ENCODE results near the gene PALD1.

Gene PALD1

GRCh38 chr10:70557086-70557845, 78.7 kb downstream of the PALD1 start:
- no peak for DNase-seq (ENCODE audit: low spot score)

DNA sequence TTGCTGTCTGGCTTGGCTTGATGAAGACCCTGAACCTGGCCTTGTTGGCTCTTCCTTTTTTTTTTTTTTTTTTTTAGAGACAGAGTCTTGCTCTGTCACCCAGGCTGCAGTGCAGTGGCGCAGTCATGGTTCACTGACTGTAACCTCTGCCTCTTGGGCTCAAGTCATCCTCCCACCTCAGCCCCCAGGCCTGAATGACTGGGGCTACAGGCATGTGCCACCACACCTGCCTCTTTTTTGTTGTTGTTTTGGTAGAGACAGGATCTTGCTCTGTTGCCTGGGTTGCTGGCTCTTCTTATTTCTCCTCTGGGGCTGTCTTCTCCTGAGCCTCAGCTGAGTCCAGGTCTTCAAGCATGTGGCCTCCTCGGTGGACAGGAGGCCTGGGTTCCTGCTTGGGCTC, 79.3 kb downstream of the PALD1 start:
- no peak for DNase-seq (ENCODE audit: low spot score)

DNA sequence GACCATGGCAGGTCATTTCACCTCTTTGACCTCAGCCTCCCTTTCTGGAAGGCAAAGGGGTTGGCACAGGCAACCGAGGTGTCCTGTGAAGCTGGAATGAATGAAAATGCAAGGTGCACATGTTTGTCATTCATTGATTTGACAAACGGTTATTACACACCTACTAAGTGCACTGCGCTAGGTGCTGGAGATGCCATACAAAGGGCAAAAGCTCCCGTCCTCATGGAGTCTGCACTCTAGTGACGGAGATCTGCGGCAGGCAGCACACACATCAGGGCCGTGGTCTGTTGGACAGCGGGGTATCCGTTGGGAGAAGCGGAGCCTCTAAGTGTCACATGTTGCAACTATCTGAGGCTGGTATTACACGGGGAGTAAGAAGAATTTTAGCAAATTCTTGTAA, 79.7 kb downstream of the PALD1 start:
- DNase-seq (ENCODE audit: low spot score): no peak

GRCh38 chr10:70558871-70559810, 80.6 kb downstream of the PALD1 start:
- DNase-seq (ENCODE audit: low spot score): no peak

- no peak for DNase-seq (ENCODE audit: low spot score)
These were observed 81.3 kb downstream of the PALD1 start for GRCh38 chr10:70559861-70560260.

DNA sequence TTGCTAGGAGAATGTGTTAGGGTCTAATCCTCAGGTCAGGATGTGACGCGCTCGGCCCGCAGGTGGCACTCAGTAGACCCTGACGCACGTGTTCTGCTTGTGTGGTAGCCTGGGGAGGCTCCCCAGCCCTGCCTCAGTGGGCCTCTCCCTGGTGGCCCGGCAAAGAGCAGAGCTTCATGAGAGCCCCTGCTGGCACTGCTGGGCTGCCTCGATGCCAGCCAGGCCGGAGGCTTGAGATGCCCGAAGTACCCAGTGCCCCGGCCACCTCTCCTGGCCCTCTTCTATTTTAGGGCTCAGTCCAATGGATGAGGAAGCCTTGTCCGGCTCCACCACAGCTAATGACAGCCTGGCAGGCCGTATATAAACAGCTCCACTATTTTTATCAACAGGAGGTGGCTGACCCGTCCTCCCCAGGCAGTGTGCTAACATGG, 82.0 kb downstream of the PALD1 start:
- no peak for DNase-seq (ENCODE audit: low spot score)

- DNase-seq (ENCODE audit: low spot score): peak; percentile 50
These were observed 82.5 kb downstream of the PALD1 start for GRCh38 chr10:70561070-70561469.

GRCh38 chr10:70561558-70561957, 83.0 kb downstream of the PALD1 start:
- no peak for DNase-seq (ENCODE audit: low spot score)

DNA sequence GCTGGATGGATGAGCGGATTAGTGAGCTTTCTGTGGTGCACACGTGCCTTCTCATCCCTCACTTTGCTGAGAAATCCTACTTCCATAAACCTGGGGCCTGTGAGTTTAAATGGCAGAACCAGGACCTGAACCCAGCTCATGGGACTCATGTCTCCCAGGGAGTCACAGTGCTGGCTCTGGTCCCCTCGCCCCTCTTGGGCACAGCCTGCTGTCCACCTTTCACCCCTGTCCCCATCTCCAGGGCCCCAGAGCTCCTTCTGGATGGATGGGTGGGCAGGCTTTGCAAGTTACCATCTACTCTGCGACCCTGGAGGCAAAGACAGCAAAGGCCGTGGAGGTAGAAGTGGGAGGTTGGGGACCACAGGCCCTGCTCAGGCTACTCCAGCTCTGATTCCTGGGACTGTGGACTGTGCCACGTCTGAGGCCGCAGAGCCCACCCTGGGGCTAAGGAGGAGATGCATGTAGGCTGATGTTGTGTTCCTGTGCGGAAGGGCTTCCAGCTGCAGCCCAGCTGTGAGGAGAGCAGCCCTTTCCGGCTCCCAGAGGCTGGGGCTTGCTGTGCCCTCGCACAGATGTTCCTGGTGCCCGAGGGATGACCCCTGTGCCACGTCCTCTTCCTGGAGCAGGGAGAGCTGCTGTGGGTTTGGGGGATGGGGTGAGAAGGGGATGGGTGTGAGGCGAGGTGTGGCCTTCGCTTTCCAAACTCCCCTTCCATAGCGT, 83.6 kb downstream of the PALD1 start:
- DNase-seq (ENCODE audit: low spot score): no peak

GRCh38 chr10:70563230-70563629, 84.7 kb downstream of the PALD1 start:
- DNase-seq (ENCODE audit: low spot score): no peak

DNA sequence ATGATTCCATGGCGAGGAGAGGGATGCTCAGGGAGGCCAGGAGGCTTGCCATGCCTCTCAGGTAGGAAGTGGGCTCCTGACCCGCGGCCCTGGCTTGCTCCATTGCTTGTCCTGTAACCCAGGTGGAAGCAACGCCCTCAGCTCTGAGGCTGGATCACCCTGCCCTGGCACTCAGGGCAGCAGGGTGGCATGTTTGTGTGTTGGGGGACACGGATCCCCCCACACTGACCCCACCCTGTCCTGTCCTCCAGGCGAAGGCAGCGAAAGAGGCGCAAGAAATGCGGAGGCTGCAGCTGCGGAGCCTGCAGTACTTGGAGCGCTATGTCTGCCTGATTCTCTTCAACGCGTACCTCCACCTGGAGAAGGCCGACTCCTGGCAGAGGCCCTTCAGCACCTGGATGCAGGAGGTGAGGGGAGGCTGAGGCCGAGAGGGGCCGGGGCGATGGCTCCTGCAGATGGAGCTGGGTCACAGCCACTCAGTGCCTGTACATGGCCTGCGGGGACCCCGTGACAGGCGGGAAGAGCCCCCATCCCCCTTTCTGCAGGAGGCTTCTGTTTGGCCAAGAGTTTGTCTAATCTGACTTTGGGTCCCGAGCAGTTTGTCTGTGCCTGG, 85.7 kb downstream of the PALD1 start:
- no peak for DNase-seq (ENCODE audit: low spot score)

DNA sequence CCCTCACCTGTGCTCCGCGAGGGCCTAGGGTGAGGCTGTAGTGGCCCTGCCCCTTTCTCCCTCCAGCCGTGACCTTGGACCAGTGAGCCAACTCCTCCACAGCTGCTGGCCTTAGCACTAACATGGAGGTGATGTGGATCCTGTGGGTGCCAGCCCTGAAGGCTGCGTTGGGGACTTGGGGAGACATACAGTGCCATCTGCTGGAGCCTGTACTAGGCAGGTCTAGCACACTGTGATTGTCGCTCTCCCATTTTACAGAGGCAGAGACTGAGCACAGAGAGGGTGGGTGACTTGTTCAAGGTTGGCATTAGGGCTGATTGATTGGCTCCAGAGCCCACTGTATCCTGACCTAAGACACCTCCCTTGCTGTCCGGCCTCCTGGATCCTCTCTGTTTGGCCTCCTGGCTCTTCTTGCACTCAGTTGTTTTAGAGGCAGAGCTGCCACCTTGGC, 86.4 kb downstream of the PALD1 start:
- DNase-seq (ENCODE audit: low spot score): no peak

GRCh38 chr10:70565556-70566514, 87.3 kb downstream of the PALD1 start:
- DNase-seq (ENCODE audit: low spot score): no peak

- DNase-seq (ENCODE audit: low spot score): no peak
These were observed 88.1 kb downstream of the PALD1 start for GRCh38 chr10:70566515-70567290.

DNA sequence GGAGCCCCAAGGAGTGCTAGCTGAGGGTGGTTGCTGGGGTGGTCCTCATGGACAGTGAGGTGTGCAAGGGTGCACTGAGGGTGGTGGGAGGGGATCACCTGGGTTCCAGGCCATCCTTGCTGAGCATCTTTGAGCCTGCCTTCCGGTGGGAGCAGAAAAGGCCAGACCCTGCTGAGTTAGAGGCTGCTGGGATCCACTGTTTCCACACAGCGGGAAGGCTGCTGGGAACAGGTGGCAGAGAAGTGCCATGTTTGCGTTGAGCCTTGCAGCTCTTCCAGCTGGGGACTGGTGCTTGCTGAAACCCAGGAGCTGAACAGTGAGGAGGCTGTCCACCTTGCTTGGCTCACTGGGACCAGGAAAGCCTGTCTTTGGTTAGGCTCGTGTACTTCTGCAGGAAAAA, 89.0 kb downstream of the PALD1 start:
- no peak for DNase-seq (ENCODE audit: low spot score)

DNA sequence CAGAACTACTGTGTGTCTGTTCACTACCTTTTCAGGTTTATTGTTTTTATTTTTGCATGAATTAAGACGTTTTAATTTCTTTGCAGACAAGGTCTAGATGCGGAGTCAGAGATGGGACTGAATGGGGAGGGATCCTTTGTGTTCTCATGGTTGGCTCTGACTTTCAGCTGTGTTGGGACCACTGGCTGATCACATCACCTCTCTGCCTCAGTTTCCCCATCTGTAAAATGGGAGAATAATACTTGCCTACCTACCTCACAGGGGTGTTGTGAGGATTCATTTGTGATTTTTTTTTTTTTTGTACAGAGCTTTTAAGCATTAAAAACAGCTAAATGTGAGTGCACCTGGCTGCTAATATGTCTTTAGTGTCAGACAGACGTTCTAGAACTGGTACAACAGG, 89.5 kb downstream of the PALD1 start:
- DNase-seq (ENCODE audit: low spot score): no peak

GRCh38 chr10:70568781-70569495, 90.4 kb downstream of the PALD1 start:
- DNase-seq (ENCODE audit: low spot score): no peak

DNA sequence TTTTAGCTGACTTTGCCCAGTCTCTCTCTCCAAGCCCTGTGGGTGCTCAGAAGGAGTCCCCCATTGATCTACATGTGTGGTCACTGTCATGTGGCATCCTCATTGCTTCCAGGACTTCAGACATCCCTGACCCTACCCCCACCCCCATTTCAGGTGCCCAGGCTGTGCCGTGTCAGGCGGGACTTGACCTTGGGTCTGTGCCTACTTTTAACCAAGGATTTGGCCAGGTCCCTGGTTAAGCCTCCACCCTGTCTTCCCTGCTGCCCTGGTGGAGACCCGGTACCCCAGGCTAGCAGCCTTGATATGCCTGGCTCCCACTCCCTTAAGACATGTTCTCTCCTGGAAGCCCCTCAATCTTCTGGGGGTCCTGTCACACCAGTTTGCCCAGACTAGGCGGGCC, 92.7 kb downstream of the PALD1 start:
- no peak for DNase-seq (ENCODE audit: low spot score)

Measured in Ammon's horn (tissue), 1 donor.